Measurements from ENCODE around the gene ADCY9.

The ADCY9 gene

DNA sequence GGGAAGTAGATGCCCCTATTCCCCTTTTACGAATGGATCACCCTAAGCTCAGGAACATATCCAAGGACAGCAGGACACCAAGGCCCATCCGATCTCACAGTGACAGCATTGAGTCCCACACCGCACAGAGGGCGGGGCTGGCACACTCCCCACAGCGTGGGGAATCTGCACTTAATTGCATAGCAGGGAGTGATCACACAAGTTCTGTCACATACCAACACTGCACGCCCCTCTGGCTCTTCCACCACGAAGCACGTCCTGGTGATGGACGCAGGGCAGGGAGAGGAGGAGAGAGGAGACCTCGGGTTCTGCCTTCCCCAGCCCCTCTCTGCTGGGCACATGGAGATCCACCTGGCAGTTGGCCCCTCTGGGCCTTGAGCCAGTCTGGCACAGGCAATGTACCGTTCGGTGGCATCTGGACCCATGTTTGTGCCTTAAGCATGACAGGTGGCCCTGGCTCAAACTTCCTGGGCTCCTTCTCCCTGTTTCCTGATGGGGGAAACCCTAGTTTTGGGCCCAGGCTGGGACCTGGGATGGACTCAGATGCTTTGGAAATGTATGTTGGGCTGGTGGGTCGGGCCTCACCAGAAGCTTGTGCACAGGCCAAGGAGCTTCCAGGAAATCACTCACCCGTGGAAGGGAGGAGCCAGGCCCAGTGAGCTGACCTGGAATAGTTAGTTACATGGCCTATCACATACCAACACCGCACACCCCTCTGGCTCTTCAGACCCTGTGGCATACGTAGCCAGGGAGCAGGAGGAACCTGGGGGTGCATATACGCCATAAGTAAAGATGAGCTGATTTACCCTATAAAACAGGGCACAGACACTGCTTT lies 200.6 kb downstream of the ADCY9 start:
- Histone ChIP-seq H3K9me3 (ENCODE audit: control insufficient read depth, insufficient read depth, low read length) (peaks cover 7% of the 10 kb centered on the region; the same call in 1 of the 2 replicates), H3K79me2 (ENCODE audit: control insufficient read depth, low read length) (no peaks in the 10 kb centered on the region), H3K4me3 (ENCODE audit: low read length) (no peak overlapping the region), H4K20me1 (ENCODE audit: control insufficient read depth, insufficient read depth, low read depth, low read length) (no peaks in the 10 kb centered on the region), H3F3A (ENCODE audit: control insufficient read depth, insufficient read depth) (no peaks in the 10 kb centered on the region), H3K4me2 (ENCODE audit: low read length) (no peak overlapping the region), H3K27me3 (ENCODE audit: control insufficient read depth, low read length) (no peaks in the 10 kb centered on the region), H3K9me2 (replicated peaks; ENCODE audit: control insufficient read depth, low read length) (no peaks in the 10 kb centered on the region), H3K36me3 (ENCODE audit: control insufficient read depth, low read length) (no peaks in the 10 kb centered on the region), H3K4me1 (ENCODE audit: control insufficient read depth, low read length) (no peaks in the 10 kb centered on the region), H3K27ac (ENCODE audit: low read depth, low read length) (no peak overlapping the region)
- no peak for TF ChIP-seq CTCF (IDR thresholded peaks at IDR 0.05; ENCODE audit: low read depth, low read length, poor library complexity, severe bottlenecking)
- TF ChIP-seq EZH2phosphoT487 (IDR thresholded peaks at IDR 0.05; ENCODE audit: borderline replicate concordance, low read length): no peak

DNA sequence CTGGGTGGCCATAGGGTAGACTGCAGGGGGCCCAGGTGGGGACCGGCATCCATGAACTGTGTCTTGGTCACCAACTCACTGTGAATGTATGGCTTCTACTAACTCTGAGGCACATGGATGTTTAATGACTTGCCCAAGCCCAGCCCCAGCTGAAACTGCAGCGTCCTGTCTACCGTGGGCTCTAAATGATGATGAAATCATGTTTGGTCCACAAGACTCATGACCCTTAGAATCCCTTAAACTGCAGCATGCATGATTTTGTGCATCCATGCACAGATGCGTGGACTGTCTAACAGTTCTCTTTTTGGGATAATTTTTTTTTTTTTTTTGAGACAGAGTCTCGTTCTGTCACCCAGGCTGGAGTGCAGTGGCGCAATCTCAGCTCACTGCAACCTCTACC lies 203.3 kb downstream of the ADCY9 start:
- Histone ChIP-seq H3K27ac (ENCODE audit: low read depth, low read length) (no peak overlapping the region), H3K36me3 (ENCODE audit: control insufficient read depth, low read length) (no peaks in the 10 kb centered on the region), H3K27me3 (ENCODE audit: control insufficient read depth, low read length) (no peaks in the 10 kb centered on the region), H3K79me2 (ENCODE audit: control insufficient read depth, low read length) (no peaks in the 10 kb centered on the region), H3F3A (ENCODE audit: control insufficient read depth, insufficient read depth) (no peaks in the 10 kb centered on the region), H3K4me2 (ENCODE audit: low read length) (no peak overlapping the region), H4K20me1 (ENCODE audit: control insufficient read depth, insufficient read depth, low read depth, low read length) (no peaks in the 10 kb centered on the region), H3K9me2 (replicated peaks; ENCODE audit: control insufficient read depth, low read length) (no peaks in the 10 kb centered on the region), H3K4me1 (ENCODE audit: control insufficient read depth, low read length) (no peaks in the 10 kb centered on the region), H3K4me3 (ENCODE audit: low read length) (no peak overlapping the region), H3K9me3 (ENCODE audit: control insufficient read depth, insufficient read depth, low read length) (no peaks in the 10 kb centered on the region)
- TF ChIP-seq EZH2phosphoT487 (IDR thresholded peaks at IDR 0.05; ENCODE audit: borderline replicate concordance, low read length) (no peak), CTCF (IDR thresholded peaks at IDR 0.05; ENCODE audit: low read depth, low read length, poor library complexity, severe bottlenecking) (no peak)

Measured in DOHH2 (cell line).